ENCODE measurements around the gene RECQL. TPM values are rescaled to one million over a fixed set of nuclear protein-coding genes. Genes with fewer than 3 reads are reported as not detected.

RECQL gene
- total and polyA plus RNA-seq, 9 of the 15 experiments (the other 6 are each of a cell fraction or from before 2014, with no cell fraction given), result 22.2 to 44.7 (median 28.5) TPM

GRCh38 chr12:21526053-21526452 is 24.6 kb upstream of the RECQL start, which contains the start of gene SPX (continued):
- TF ChIP-seq RREB1 (CRISPR knock-in tag; IDR thresholded peaks at IDR 0.05) (no peak), POLR2G (IDR thresholded peaks at IDR 0.05; ENCODE audit: low read depth, low read length) (no peak), CBX1 (IDR thresholded peaks at IDR 0.05; ENCODE audit: low read depth) (no peak), RB1 (IDR thresholded peaks at IDR 0.05; ENCODE audit: low read depth) (no peak), EP300 (IDR thresholded peaks at IDR 0.05; ENCODE audit: low read length) (no peak), GABPA (tag; conservative IDR thresholded peaks at IDR 0.05; ENCODE audit: low read depth) (0 out of 2 replicates have a peak, but pooled peaks have one; percentile 22), SMC3 (conservative IDR thresholded peaks at IDR 0.05; ENCODE audit: insufficient read depth, low read depth, low read length) (no peak), ZNF175 (CRISPR knock-in tag; IDR thresholded peaks at IDR 0.05; ENCODE audit: low read depth) (0 out of 2 replicates have a peak, but pooled peaks have one; percentile 14), ZNF436 (CRISPR knock-in tag; IDR thresholded peaks at IDR 0.05) (no peak), ZNF224 (CRISPR knock-in tag; IDR thresholded peaks at IDR 0.05) (no peak), ATF4 (CRISPR knock-in tag; IDR thresholded peaks at IDR 0.05) (peak; percentile 75), CHD1 (IDR thresholded peaks at IDR 0.05; ENCODE audit: low read length) (no peak), XRCC4 (IDR thresholded peaks at IDR 0.05; ENCODE audit: extremely low read depth, insufficient read depth, insufficient read length) (no peak), E2F8 (IDR thresholded peaks at IDR 0.05; ENCODE audit: low read depth, partially characterized antibody) (no peak), ZNF644 (tag; IDR thresholded peaks at IDR 0.05; ENCODE audit: low read depth) (no peak), ZBTB12 (CRISPR knock-in tag; IDR thresholded peaks at IDR 0.05) (no peak), ZNF354B (CRISPR knock-in tag; IDR thresholded peaks at IDR 0.05) (no peak), USF1 (CRISPR knock-in tag; IDR thresholded peaks at IDR 0.05) (no peak)
